Activated CD8-positive, alpha-beta memory T cell treated with anti-CD3 and anti-CD28 coated beads for 24 hours (primary cell): Measurements from ENCODE around the gene SF1.

Source experiments
- DNase-seq: peaks from one replicate; pipeline ENCODE4 v3.0.0-alpha.2; 2020

The SF1 gene

GRCh38 chr11:64759722-64760719 is 18.3 kb downstream of the SF1 start, which contains the start of gene PYGM:
Gene PYGM, minus strand, starts transcription at chr11:64759974. Its CDS starts 76 bp downstream, at chr11:64759898.
- DNase-seq: no peak

GRCh38 chr11:64759131-64759721 is 19.1 kb downstream of the SF1 start:
- DNase-seq: no peak

GRCh38 chr11:64758330-64759079 is 19.8 kb downstream of the SF1 start:
- DNase-seq: no peak

- DNase-seq: no peak
Observed at GRCh38 chr11:64757549-64758329, 20.6 kb downstream of the SF1 start.

- DNase-seq: no peak
Observed at GRCh38 chr11:64755681-64756361, 22.5 kb downstream of the SF1 start.

- DNase-seq: no peak
Observed at GRCh38 chr11:64754919-64755662, 23.3 kb downstream of the SF1 start.

- DNase-seq: no peak
Observed at GRCh38 chr11:64754124-64754918, 24.0 kb downstream of the SF1 start.

GRCh38 chr11:64753380-64754123 is 24.8 kb downstream of the SF1 start:
- no peak for DNase-seq

GRCh38 chr11:64753019-64753379 is 25.3 kb downstream of the SF1 start:
- no peak for DNase-seq

GRCh38 chr11:64752175-64752970 is 26.0 kb downstream of the SF1 start:
- DNase-seq: no peak

- no peak for DNase-seq
Observed at GRCh38 chr11:64751580-64751979, 26.8 kb downstream of the SF1 start.

GRCh38 chr11:64751136-64751535 is 27.2 kb downstream of the SF1 start:
- no peak for DNase-seq

- DNase-seq: no peak
Observed at GRCh38 chr11:64750361-64751054, 27.8 kb downstream of the SF1 start.

GRCh38 chr11:64747961-64748665 is 30.2 kb downstream of the SF1 start:
- DNase-seq: no peak

- DNase-seq: no peak
Observed at GRCh38 chr11:64746486-64746885, 31.9 kb downstream of the SF1 start.

GRCh38 chr11:64745521-64746328 is 32.6 kb downstream of the SF1 start:
- peak; percentile 87 for DNase-seq

GRCh38 chr11:64745189-64745520 is 33.2 kb downstream of the SF1 start:
- DNase-seq: peak; percentile 79
